AG09319 (cell line): Measurements from ENCODE around the gene DOHH.

Experiments used
- DNase-seq: peaks from one replicate; pipeline ENCODE4 v3.0.0-alpha.2; 2010; ENCODE audit warnings: low read depth; ENCODE audit errors: extremely low read depth
- TF ChIP-seq, protein P1 (sequence below): IDR thresholded peaks from 2 replicates; pipeline ENCODE4 v1.5.1; 2011; ENCODE audit warnings: low read depth, mild to moderate bottlenecking, inconsistent platforms, low read length, moderate library complexity

Gene DOHH

DNA sequence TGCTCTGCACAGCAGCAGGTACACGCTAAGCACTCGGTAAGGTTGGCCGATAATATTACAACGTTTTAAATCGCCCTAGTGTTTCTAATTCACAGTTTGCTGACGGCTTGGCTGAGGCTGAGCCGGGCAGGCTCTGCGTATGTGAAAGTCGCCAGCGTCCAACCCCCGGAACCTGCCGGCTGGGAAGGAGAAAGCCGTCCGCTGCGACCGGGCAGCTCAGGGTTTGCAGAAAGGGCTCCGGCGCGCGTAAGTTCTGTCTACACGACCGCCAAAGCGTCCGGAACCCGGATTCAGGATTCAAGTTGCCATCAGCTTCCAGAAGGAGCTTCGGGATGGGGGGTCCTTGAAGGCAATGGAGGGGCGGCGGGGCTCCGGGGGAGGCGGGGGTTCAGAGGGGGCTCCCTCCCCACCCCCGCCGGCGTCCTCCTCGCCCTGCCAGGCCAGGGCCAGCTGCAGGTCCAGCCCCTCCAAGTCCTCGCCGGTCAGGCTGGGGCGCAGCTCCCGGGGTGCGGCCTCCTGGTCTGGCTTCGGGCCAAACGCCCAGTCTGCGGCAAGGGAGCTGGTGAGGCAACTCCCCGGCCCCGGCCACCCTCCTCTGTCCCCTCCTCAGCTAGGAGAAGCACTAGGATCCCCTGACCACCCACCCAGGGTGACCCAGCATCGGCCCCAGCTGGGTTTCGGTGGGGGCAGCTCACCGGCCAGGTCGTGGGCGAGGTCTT lies 17.8 kb downstream of the DOHH start:
- TF ChIP-seq, protein P1, sequence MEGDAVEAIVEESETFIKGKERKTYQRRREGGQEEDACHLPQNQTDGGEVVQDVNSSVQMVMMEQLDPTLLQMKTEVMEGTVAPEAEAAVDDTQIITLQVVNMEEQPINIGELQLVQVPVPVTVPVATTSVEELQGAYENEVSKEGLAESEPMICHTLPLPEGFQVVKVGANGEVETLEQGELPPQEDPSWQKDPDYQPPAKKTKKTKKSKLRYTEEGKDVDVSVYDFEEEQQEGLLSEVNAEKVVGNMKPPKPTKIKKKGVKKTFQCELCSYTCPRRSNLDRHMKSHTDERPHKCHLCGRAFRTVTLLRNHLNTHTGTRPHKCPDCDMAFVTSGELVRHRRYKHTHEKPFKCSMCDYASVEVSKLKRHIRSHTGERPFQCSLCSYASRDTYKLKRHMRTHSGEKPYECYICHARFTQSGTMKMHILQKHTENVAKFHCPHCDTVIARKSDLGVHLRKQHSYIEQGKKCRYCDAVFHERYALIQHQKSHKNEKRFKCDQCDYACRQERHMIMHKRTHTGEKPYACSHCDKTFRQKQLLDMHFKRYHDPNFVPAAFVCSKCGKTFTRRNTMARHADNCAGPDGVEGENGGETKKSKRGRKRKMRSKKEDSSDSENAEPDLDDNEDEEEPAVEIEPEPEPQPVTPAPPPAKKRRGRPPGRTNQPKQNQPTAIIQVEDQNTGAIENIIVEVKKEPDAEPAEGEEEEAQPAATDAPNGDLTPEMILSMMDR, result no peak
- DNase-seq, result no peak

DNA sequence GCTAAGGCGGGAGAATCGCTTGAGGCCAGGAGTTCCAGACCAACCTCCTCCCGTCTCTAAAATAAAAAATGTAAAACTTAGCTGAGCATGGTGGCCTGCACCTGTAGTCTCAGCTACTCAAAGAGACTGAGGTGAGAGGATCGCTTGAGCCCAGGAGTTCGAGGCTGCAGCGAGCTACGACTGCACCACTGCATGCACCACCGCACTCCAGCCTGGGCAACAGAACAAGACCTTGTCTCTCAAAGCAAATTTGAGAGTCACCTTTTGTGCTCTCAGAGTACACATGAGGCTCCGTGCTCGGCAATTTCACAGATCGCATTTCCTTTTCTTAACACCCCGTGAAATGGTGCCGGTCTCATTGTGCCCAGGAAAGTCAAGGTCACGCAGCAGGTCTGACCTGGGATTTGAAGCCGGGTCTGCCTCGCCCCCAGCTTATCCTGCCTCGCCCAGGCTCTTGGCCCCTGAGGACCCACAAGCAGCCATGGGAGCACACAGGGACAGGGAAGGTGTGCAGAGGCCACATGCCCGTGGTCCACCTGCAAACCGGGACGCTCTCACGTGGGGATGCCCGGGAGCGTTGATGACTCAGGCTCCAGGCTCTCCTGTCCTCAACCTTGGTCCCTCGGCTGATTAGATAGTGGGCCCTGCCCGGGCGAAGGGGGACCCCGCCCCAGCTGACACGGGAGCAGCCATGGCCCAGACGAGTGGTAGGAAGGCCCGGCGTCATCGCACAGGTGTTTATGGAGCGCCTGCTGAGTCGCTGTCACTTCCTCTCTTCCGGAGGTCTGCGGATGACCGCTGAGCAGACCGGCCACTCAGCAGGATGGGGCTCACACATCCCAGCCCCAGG lies 19.0 kb downstream of the DOHH start:
- DNase-seq, result no peak
- TF ChIP-seq, protein P1, result no peak

DNA sequence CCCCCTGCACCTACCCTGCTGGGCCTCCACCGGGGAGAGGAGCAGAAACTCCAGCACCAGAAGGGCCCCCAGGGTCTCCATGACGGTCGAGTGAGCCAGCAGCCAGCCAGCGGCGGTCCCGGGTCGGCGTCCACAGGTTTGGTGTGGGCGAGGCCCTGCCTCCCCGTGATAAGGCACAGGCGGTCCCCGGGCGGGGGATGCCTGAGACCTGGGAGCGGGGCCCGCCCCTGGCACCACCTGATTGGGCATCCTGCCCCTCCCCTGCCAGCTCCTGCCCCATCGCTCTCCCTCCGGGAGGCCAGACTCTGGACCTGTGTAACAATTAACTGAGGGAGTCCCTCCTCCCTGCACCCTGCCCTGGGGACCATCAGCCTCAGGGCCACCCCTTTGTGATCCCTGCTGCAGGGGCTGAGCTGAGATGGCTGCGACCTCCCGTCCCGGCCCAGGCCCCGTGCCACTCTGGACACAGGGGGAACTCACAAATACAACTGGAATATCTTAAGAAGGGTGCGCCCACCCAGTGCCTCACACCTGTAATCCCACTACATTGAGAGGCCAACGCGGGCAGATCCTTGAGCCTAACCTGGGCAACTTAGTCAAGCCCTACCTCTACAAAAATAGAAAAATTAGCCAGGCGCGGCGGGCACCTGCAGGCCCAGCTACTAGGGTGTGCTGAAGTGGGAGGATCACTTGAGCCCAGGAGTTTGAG lies 19.9 kb downstream of the DOHH start, which contains the start of gene SMIM24:
TSS of gene SMIM24 (minus strand) at position 143 of the 709 bp plus-strand sequence. CDS start at position 81, 62 bp downstream.
- TF ChIP-seq, protein P1, result no peak
- DNase-seq, result no peak

DNA sequence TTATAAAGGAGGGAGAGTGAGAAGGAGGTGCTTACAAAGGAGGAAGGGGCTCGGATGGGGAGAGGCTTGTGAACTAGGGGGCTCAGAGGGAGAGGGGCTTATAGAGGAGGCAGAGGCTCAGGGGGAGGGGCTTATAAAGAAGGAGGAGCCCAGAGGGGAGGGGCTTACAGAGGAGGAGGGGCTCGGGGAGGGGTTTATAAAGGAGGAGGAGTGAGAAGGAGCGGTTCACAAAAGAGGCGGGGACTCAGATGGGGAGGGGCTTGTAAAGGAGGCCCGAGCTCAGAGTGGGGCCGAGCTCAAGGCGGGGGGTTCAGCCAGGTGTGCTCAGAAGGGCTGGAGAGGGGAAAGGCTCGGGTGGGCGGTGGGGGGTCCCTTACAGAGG lies 20.6 kb downstream of the DOHH start:
- TF ChIP-seq, protein P1, result no peak
- DNase-seq, result no peak

DNA sequence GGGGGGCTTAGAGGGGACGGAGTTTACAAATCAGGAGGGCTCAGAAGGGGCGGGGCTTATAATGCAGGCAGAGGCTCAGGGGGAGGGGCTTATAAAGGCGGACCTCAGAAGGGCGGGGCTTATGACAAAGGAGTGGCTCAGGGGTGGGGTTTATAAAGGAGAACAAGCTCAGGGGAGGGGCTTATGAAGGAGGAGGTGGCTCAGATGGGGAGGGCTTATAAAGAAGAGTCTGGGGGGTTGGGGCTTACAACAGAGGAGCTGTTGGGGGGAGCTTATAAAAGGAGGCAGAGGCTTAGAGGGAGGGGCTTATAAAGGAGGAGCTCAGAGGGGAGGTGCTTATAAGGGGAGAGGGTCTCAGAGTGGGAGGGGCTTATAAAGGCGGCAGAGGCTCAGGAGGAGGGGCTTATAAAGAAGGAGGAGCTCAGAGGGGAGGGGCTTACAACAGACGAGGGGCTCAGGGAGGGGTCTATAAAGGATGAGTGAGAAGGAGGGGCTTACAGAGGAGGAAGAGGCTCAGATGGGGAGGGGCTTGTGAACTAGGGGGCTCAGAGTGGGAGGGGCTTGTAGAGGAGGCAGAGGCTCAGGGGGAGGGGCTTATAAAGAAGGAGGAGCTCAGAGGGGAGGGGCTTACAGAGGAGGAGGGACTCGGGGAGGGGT lies 21.2 kb downstream of the DOHH start:
- no peak for DNase-seq
- TF ChIP-seq, protein P1, result no peak

DNA sequence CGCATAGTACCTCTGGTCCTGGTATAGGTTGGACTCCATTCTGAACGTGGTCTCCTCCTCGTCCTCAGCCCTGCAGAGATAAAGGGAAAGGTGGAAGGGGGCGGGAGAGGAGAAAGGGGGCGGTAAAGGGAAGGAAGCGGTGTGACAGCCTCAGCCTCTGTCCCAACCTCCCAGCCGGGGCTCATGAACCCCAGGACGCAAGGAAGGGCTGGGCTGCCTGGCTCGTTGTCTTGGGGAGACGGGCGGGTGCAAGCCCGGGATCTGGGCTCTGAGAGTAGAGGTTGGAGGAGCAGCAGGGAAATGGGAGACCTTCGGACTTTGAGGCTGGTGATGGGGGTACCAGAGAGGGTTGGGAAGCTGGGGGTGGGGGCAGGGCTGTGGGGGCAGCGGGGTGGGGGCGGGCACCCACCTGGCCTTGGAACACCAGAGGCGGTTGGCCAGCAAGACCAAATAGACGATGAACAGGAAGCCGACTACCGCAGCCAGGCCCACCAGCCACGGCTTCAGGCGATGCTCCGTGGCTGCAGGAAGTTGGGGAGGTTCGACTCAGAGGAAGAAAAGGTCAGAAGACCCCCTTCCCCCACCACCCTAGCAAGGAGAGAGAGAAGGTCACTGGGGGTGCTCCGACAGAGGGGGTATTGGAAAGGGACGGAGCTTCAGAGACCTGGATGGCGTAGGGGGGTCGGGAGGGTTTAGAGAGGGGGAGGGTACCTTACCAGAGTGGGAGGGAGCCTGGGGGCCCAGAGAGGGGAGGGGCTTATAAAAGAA lies 21.9 kb downstream of the DOHH start:
- no peak for DNase-seq
- TF ChIP-seq, protein P1, result no peak
